Body of pancreas (tissue), 4 donors: ENCODE results near the gene RAD51B.

Experiments
- POLR2A ChIP-seq, 3 donors: fragments of 450-650 bp; IDR thresholded peaks; one replicate each; pipeline ENCODE4 v1.6.1; 2016; ENCODE audit warnings: antibody characterized with exemption in 3 of 3, mild to moderate bottlenecking in 2 of 3
- TF ChIP-seq, protein P1 (sequence below), 7 experiments: fragments of 450-650 bp in 4 of 7; fragments of 200-600 bp in 3 of 7; sonication (generic) in 3 of 7; IDR thresholded peaks; one replicate each; pipeline ENCODE4 v1.5.1; 2016 to 2019; ENCODE audit warnings: antibody characterized with exemption in 7 of 7

- TF ChIP-seq, protein P1, sequence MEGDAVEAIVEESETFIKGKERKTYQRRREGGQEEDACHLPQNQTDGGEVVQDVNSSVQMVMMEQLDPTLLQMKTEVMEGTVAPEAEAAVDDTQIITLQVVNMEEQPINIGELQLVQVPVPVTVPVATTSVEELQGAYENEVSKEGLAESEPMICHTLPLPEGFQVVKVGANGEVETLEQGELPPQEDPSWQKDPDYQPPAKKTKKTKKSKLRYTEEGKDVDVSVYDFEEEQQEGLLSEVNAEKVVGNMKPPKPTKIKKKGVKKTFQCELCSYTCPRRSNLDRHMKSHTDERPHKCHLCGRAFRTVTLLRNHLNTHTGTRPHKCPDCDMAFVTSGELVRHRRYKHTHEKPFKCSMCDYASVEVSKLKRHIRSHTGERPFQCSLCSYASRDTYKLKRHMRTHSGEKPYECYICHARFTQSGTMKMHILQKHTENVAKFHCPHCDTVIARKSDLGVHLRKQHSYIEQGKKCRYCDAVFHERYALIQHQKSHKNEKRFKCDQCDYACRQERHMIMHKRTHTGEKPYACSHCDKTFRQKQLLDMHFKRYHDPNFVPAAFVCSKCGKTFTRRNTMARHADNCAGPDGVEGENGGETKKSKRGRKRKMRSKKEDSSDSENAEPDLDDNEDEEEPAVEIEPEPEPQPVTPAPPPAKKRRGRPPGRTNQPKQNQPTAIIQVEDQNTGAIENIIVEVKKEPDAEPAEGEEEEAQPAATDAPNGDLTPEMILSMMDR (IDR thresholded peaks at IDR 0.05): no peak
- no peak for TF ChIP-seq POLR2A (IDR thresholded peaks at IDR 0.05)
These were observed 715.9 kb downstream of the RAD51B start for GRCh38 chr14:68535404-68536017.
